Measurements from ENCODE around the gene NT5E.

NT5E gene

DNA sequence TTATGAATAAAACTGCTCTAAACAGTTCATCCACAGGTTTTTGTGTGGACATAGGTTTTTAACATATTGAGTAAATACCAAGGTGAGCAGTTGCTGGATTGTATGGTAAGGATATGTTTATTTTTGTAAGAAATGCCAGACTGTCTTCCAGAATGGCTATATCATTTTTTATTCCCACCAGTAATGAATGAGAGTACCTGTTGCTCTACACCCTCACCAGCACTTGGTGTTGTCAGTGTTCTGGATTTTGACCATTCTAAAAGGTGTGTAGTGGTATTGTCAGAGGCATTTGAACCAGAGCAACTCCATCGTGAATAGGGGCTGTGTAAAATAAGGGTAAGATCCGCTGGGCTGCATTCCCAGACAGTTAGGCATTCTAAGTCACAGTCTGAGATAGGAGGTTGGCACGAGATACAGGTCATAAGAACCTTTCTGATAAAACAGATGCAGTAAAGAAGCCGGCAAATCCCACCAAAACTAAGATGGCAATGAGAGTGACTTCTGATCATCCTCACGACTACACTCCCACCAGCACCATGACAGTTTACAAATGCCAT is 12.9 kb upstream of the NT5E start:
- peaks cover 0 to 6% (median 0%) of the 10 kb centered on the region in 5 donors for H3K4me1 ChIP-seq (ENCODE audit: control insufficient read depth in 5 of 5, insufficient read depth in 5 of 5, low read length in 5 of 5)
- H3K36me3 ChIP-seq (ENCODE audit: control insufficient read depth in 5 of 5, insufficient read depth in 5 of 5, low read length in 5 of 5) = no peaks in the 10 kb centered on the region
- H3K9ac ChIP-seq (ENCODE audit: low read length in 5 of 5) = no peak overlapping the region
- H3K27ac ChIP-seq (ENCODE audit: low read depth, low read length) = no peak overlapping the region
- H3K9me3 ChIP-seq (ENCODE audit: control insufficient read depth in 5 of 5, low read length in 5 of 5) = peaks cover 0 to 5% (median 0%) of the 10 kb centered on the region in 5 donors
- H3K27me3 ChIP-seq (ENCODE audit: control insufficient read depth in 5 of 5, insufficient read depth in 4 of 5, low read length in 5 of 5) = no peaks in the 10 kb centered on the region
- H3K4me3 ChIP-seq (ENCODE audit: low read depth in 1 of 5, low read length in 5 of 5) = no peak overlapping the region

DNA sequence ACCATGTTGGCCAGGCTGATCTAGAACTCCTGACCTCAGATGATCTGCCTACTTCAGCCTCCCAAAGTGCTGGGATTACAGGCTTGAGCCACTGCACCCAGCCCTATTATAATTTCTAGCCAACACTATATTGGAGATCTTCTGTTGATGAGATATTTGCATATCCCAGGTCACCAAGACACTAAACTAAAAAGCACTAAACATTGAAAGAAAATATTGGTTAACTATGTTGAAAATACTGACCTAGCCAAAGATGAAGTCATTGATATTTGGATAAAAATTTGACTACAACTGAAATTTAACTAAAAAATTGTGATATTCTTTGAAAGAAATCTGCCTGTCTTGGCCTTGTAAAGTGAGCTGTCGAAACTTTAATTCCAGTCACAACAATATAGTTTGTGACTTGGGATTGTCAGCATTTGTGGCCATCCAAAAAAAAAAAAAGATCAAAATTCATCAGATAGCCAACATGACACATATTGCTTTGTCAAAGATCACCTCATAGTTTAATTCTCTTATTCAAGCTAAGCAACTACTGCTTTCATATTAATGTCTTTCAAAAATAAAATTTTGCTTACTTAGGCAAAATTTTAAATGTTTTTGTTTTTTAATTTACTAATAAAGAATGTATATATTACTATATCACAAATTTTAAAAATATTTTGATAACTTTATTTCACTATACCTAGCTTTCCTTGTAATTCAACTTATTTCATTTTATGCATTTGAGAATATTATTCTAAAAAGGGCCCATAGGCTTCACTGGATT is 6.3 kb upstream of the NT5E start:
- H3K27me3 ChIP-seq (ENCODE audit: control insufficient read depth in 5 of 5, insufficient read depth in 4 of 5, low read length in 5 of 5) = peaks cover 1 to 15% (median 6%) of the 10 kb centered on the region in 5 donors
- peaks cover 0 to 5% (median 3%) of the 10 kb centered on the region in 5 donors for H3K9me3 ChIP-seq (ENCODE audit: control insufficient read depth in 5 of 5, low read length in 5 of 5)
- H3K27ac ChIP-seq (ENCODE audit: low read depth, low read length) = no peak overlapping the region
- no peak overlapping the region for H3K9ac ChIP-seq (ENCODE audit: low read length in 5 of 5)
- no peak overlapping the region for H3K4me3 ChIP-seq (ENCODE audit: low read depth in 1 of 5, low read length in 5 of 5)
- H3K36me3 ChIP-seq (ENCODE audit: control insufficient read depth in 5 of 5, insufficient read depth in 5 of 5, low read length in 5 of 5) = no peaks in the 10 kb centered on the region
- no peaks in the 10 kb centered on the region for H3K4me1 ChIP-seq (ENCODE audit: control insufficient read depth in 5 of 5, insufficient read depth in 5 of 5, low read length in 5 of 5)

DNA sequence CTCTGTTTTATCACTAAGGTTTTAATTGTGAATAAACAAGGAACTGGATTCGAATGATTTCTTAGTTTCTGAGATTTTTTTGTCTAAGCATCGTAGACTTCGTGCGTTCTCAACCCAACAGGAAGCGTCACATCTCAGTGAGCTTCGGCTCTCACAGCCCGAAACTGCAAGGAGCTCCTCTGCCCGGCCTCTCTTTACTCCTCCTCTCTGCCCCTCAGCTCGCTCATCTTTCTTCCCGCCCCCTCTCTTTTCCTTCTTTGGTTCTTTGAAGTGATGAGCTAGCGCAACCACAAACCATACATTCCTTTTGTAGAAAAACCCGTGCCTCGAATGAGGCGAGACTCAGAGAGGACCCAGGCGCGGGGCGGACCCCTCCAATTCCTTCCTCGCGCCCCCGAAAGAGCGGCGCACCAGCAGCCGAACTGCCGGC is 480 bp upstream of the NT5E start:
- Histone ChIP-seq H3K27me3 (ENCODE audit: control insufficient read depth in 5 of 5, insufficient read depth in 4 of 5, low read length in 5 of 5) (peaks cover 2 to 32% (median 19%) of the 10 kb centered on the region in 5 donors), H3K27ac (ENCODE audit: low read depth, low read length) (peak overlapping the region; percentile 73), H3K9me3 (ENCODE audit: control insufficient read depth in 5 of 5, low read length in 5 of 5) (no peaks in the 10 kb centered on the region), H3K9ac (ENCODE audit: low read length in 5 of 5) (peak overlapping the region; percentile 14 to 72 (median 31)), H3K4me1 (ENCODE audit: control insufficient read depth in 5 of 5, insufficient read depth in 5 of 5, low read length in 5 of 5) (peaks cover 0 to 24% (median 16%) of the 10 kb centered on the region in 5 donors), H3K36me3 (ENCODE audit: control insufficient read depth in 5 of 5, insufficient read depth in 5 of 5, low read length in 5 of 5) (no peaks in the 10 kb centered on the region), H3K4me3 (ENCODE audit: low read depth in 1 of 5, low read length in 5 of 5) (peak overlapping the region; percentile 64 to 85 (median 77))

DNA sequence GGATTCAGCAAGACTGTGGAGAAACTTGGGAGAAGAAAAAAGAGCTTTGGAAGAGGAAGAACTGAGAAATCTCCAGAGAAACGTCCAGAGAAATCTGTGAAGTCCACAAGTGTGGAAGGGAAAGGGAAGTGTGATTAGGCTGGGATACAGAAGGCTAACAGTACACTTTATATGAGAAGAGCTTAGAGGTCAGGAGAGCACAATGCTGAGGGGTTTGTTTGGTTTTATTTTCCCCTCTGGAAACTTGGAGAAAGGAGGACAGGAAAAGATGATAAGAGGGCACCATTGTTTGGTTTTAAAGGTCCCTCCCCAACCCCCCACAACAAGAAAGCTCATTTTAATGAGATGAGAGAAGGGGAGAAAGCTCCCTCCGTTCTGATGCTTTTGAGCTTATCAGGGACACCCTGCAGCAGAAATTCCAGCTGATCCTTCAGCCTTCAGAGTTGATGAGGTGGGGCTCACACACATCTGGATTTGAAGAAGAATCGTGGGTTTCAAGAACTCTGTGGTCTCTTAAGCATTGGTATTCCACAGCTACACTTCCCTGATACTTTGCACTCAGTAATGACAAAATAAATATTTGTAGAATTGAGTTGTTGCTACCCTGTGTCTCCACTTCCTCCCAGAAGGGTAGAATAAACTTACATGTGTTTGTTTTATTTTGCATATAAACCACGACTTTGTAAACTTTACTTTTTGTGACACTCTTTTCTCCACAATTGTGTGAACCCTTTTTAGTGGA is 1.9 kb downstream of the NT5E start:
- Histone ChIP-seq H3K27me3 (ENCODE audit: control insufficient read depth in 5 of 5, insufficient read depth in 4 of 5, low read length in 5 of 5) (peaks cover 0 to 25% (median 19%) of the 10 kb centered on the region in 5 donors), H3K9me3 (ENCODE audit: control insufficient read depth in 5 of 5, low read length in 5 of 5) (no peaks in the 10 kb centered on the region), H3K4me1 (ENCODE audit: control insufficient read depth in 5 of 5, insufficient read depth in 5 of 5, low read length in 5 of 5) (peaks cover 0 to 24% (median 16%) of the 10 kb centered on the region in 5 donors), H3K4me3 (ENCODE audit: low read depth in 1 of 5, low read length in 5 of 5) (peak overlapping the region in 4 of 5 donors; percentile 1 to 79 (median 75)), H3K27ac (ENCODE audit: low read depth, low read length) (peak overlapping the region; percentile 73), H3K9ac (ENCODE audit: low read length in 5 of 5) (no peak overlapping the region), H3K36me3 (ENCODE audit: control insufficient read depth in 5 of 5, insufficient read depth in 5 of 5, low read length in 5 of 5) (no peaks in the 10 kb centered on the region)

DNA sequence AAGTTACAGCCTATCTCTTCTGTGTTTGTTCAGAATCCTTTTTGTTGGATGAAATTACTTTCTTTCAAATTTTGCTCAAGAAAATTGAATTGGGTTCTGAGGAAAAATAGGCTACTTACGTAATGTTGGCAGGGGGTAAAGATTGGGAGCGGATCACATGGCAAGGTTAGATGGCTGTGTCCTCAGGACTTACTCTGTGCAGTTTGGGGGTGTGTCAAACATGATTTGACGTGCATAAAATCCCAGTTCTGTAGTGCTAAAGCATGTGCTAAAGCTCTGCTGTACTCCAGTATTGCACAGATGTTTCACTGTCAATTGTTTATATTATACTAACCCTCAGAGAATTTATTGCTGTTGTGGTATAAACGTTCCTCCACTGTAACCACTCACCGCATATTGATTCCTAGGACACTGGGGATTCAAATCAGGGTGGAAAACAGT is 2.6 kb downstream of the NT5E start:
- H3K4me3 ChIP-seq (ENCODE audit: low read depth in 1 of 5, low read length in 5 of 5) = peak overlapping the region in 2 of 5 donors; percentile 16 to 79
- H3K27me3 ChIP-seq (ENCODE audit: control insufficient read depth in 5 of 5, insufficient read depth in 4 of 5, low read length in 5 of 5) = peaks cover 0 to 25% (median 19%) of the 10 kb centered on the region in 5 donors
- no peak overlapping the region for H3K9ac ChIP-seq (ENCODE audit: low read length in 5 of 5)
- H3K4me1 ChIP-seq (ENCODE audit: control insufficient read depth in 5 of 5, insufficient read depth in 5 of 5, low read length in 5 of 5) = peaks cover 0 to 24% (median 16%) of the 10 kb centered on the region in 5 donors
- H3K27ac ChIP-seq (ENCODE audit: low read depth, low read length) = no peak overlapping the region
- no peaks in the 10 kb centered on the region for H3K36me3 ChIP-seq (ENCODE audit: control insufficient read depth in 5 of 5, insufficient read depth in 5 of 5, low read length in 5 of 5)
- H3K9me3 ChIP-seq (ENCODE audit: control insufficient read depth in 5 of 5, low read length in 5 of 5) = no peaks in the 10 kb centered on the region

DNA sequence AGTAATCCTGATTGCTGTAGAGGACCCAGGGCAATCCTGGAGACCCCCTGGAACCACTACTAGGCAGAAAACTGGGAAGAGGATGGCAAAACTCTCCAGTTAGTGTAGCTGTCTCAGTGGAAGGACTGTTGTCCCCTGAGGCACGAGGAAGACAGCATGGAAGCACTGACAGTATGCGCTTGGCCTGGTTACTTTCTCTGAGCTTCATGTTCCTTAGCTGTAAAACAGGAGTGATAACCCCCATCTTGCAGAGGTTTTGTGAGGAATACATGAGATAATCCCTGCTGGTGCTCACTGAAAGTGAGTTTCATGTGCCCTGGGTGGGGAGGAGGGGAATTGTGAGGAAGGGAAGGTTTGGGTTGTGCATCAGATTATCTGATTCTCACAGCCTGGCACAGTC is 3.2 kb downstream of the NT5E start:
- no peak overlapping the region for H3K9ac ChIP-seq (ENCODE audit: low read length in 5 of 5)
- no peaks in the 10 kb centered on the region for H3K36me3 ChIP-seq (ENCODE audit: control insufficient read depth in 5 of 5, insufficient read depth in 5 of 5, low read length in 5 of 5)
- H3K9me3 ChIP-seq (ENCODE audit: control insufficient read depth in 5 of 5, low read length in 5 of 5) = no peaks in the 10 kb centered on the region
- no peak overlapping the region for H3K27ac ChIP-seq (ENCODE audit: low read depth, low read length)
- H3K4me3 ChIP-seq (ENCODE audit: low read depth in 1 of 5, low read length in 5 of 5) = peak overlapping the region in 1 of 5 donors; percentile 16
- peaks cover 0 to 24% (median 16%) of the 10 kb centered on the region in 5 donors for H3K4me1 ChIP-seq (ENCODE audit: control insufficient read depth in 5 of 5, insufficient read depth in 5 of 5, low read length in 5 of 5)
- H3K27me3 ChIP-seq (ENCODE audit: control insufficient read depth in 5 of 5, insufficient read depth in 4 of 5, low read length in 5 of 5) = peaks cover 0 to 25% (median 13%) of the 10 kb centered on the region in 5 donors

DNA sequence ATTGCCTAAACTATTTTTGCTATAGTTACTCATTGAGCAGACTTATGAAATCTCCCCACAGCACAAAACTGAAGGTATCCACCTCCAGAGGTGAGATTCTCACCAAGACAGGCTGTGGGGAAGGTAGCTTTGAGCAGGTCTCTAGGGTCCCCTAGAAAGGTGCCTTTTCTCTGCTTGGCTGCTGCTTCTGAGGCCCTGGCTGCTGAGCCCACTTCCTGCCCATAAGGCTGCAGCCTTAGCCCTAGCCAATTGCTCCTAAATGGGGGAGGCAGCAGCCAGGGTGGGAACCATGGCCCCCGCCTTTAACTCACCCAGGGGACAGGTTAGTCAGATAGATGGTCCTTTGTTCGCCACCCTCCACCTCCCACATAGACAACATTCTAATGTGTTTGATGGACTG is 3.6 kb downstream of the NT5E start:
- peaks cover 0 to 24% (median 16%) of the 10 kb centered on the region in 5 donors for H3K4me1 ChIP-seq (ENCODE audit: control insufficient read depth in 5 of 5, insufficient read depth in 5 of 5, low read length in 5 of 5)
- H3K27ac ChIP-seq (ENCODE audit: low read depth, low read length) = no peak overlapping the region
- H3K4me3 ChIP-seq (ENCODE audit: low read depth in 1 of 5, low read length in 5 of 5) = no peak overlapping the region
- no peaks in the 10 kb centered on the region for H3K36me3 ChIP-seq (ENCODE audit: control insufficient read depth in 5 of 5, insufficient read depth in 5 of 5, low read length in 5 of 5)
- no peaks in the 10 kb centered on the region for H3K9me3 ChIP-seq (ENCODE audit: control insufficient read depth in 5 of 5, low read length in 5 of 5)
- peaks cover 0 to 23% (median 12%) of the 10 kb centered on the region in 5 donors for H3K27me3 ChIP-seq (ENCODE audit: control insufficient read depth in 5 of 5, insufficient read depth in 4 of 5, low read length in 5 of 5)
- no peak overlapping the region for H3K9ac ChIP-seq (ENCODE audit: low read length in 5 of 5)

DNA sequence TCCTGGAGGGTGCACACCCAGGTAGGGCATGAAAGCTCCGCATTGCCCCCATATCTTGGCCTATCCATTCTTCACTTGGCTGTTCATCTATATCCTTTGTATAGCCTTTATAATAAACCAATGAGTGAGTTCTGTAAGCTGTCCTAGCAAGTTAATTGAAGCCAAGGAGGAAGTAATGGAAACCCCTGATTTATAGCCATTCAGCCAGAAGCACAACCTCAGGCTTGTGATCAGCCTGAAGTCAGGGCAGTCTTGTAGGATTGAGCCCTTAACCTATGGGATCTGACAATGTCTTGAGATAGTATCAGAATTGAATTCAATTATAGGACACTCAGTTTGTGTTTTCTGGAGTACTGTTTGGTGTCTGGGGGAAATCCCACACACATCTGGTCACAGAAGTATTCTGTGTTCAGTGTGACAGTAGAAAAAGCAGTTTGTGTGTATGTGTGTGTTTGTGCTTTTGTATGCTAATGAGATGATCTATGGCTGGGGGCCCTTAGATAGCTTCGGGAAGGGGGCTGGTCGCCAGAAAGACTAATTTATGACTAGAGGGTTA is 5.7 kb downstream of the NT5E start:
- Histone ChIP-seq H3K4me1 (ENCODE audit: control insufficient read depth in 5 of 5, insufficient read depth in 5 of 5, low read length in 5 of 5) (peaks cover 0 to 17% (median 7%) of the 10 kb centered on the region in 5 donors), H3K27ac (ENCODE audit: low read depth, low read length) (no peak overlapping the region)

DNA sequence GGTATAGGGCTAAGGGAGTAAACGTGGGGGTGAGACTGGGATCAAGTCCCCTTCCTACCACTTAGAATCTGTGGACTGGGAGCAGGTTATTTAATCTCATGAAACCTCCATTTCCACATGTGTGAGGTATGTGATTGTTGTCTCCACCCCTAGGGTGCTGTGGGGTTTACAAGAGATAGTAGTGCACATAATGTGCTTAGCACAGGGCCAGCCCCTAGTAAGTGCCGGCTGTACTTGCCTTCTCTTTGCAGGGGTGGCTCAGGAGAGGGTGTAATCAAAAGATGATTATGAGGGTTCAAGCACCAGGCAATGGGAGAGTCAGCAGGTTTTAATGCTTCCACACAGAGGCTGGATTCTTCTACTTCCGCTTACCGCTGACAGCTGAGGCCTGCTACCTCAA is 6.9 kb downstream of the NT5E start:
- H3K27ac ChIP-seq (ENCODE audit: low read depth, low read length) = no peak overlapping the region
- H3K4me1 ChIP-seq (ENCODE audit: control insufficient read depth in 5 of 5, insufficient read depth in 5 of 5, low read length in 5 of 5) = peaks cover 0 to 25% (median 13%) of the 10 kb centered on the region in 5 donors

More for the DNA sequence above, 5.7 kb downstream of the NT5E start:
- no peaks in the 10 kb centered on the region for H3K36me3 ChIP-seq (ENCODE audit: control insufficient read depth in 5 of 5, insufficient read depth in 5 of 5, low read length in 5 of 5)
- no peak overlapping the region for H3K9ac ChIP-seq (ENCODE audit: low read length in 5 of 5)
- no peak overlapping the region for H3K4me3 ChIP-seq (ENCODE audit: low read depth in 1 of 5, low read length in 5 of 5)
- H3K27me3 ChIP-seq (ENCODE audit: control insufficient read depth in 5 of 5, insufficient read depth in 4 of 5, low read length in 5 of 5) = peaks cover 0 to 15% (median 3%) of the 10 kb centered on the region in 5 donors
- H3K9me3 ChIP-seq (ENCODE audit: control insufficient read depth in 5 of 5, low read length in 5 of 5) = no peaks in the 10 kb centered on the region

More for the DNA sequence above, 6.9 kb downstream of the NT5E start:
- Histone ChIP-seq H3K27me3 (ENCODE audit: control insufficient read depth in 5 of 5, insufficient read depth in 4 of 5, low read length in 5 of 5) (peaks cover 0 to 9% (median 3%) of the 10 kb centered on the region in 5 donors), H3K4me3 (ENCODE audit: low read depth in 1 of 5, low read length in 5 of 5) (no peak overlapping the region), H3K9ac (ENCODE audit: low read length in 5 of 5) (no peak overlapping the region), H3K9me3 (ENCODE audit: control insufficient read depth in 5 of 5, low read length in 5 of 5) (no peaks in the 10 kb centered on the region), H3K36me3 (ENCODE audit: control insufficient read depth in 5 of 5, insufficient read depth in 5 of 5, low read length in 5 of 5) (no peaks in the 10 kb centered on the region)
